DOHH2 (cell line): Measurements from ENCODE around the gene ZNF385B.

Experiments used
- EZH2phosphoT487 ChIP-seq: fragments of 200-600 bp; sonication (generic); IDR thresholded peaks from 2 replicates; pipeline ENCODE4 v1.6.1; 2017; ENCODE audit warnings: borderline replicate concordance, mild to moderate bottlenecking, antibody characterized with exemption, low read length, moderate library complexity, mixed read lengths
- TF ChIP-seq, protein P1 (sequence below): fragments of 200-600 bp; sonication (generic); IDR thresholded peaks from one replicate; pipeline ENCODE4 v1.5.1; 2014; ENCODE audit warnings: antibody characterized with exemption, mild to moderate bottlenecking, low read depth, low read length; ENCODE audit not compliant: poor library complexity, severe bottlenecking

GRCh38 chr2:179422037-179422643 is 439.3 kb downstream of the ZNF385B start:
- TF ChIP-seq, protein P1, sequence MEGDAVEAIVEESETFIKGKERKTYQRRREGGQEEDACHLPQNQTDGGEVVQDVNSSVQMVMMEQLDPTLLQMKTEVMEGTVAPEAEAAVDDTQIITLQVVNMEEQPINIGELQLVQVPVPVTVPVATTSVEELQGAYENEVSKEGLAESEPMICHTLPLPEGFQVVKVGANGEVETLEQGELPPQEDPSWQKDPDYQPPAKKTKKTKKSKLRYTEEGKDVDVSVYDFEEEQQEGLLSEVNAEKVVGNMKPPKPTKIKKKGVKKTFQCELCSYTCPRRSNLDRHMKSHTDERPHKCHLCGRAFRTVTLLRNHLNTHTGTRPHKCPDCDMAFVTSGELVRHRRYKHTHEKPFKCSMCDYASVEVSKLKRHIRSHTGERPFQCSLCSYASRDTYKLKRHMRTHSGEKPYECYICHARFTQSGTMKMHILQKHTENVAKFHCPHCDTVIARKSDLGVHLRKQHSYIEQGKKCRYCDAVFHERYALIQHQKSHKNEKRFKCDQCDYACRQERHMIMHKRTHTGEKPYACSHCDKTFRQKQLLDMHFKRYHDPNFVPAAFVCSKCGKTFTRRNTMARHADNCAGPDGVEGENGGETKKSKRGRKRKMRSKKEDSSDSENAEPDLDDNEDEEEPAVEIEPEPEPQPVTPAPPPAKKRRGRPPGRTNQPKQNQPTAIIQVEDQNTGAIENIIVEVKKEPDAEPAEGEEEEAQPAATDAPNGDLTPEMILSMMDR, result peak; percentile 61
- no peak for TF ChIP-seq EZH2phosphoT487
